Measurements from ENCODE around the gene GOLGA6A. TPM values are rescaled to one million over a fixed set of nuclear protein-coding genes. Genes with fewer than 3 reads are reported as not detected.
"Not testable (repeated sequence)": the region's sequence is repeated elsewhere in the genome, so short reads cannot be mapped to it uniquely, and the experiment has no call there.

GOLGA6A gene
- total RNA-seq, 2 experiments from 2014 or later, result not detected

GRCh38 chr15:74064822-74065221, 17.5 kb downstream of the GOLGA6A start:
- not testable (repeated sequence) for H3K4me3 Mint-ChIP-seq, DNase-seq, H3K4me1 Mint-ChIP-seq, H3K27ac Mint-ChIP-seq, H3K9me3 Mint-ChIP-seq, H3K36me3 Mint-ChIP-seq, H3K27me3 Mint-ChIP-seq

- H3K9me3 Mint-ChIP-seq, H3K4me3 Mint-ChIP-seq, H3K36me3 Mint-ChIP-seq, DNase-seq, H3K27me3 Mint-ChIP-seq, H3K4me1 Mint-ChIP-seq, H3K27ac Mint-ChIP-seq: not testable (repeated sequence)
Measured at GRCh38 chr15:74064183-74064582, 18.2 kb downstream of the GOLGA6A start.

- not testable (repeated sequence) for H3K27me3 Mint-ChIP-seq, H3K36me3 Mint-ChIP-seq, DNase-seq, H3K4me3 Mint-ChIP-seq, H3K27ac Mint-ChIP-seq, H3K9me3 Mint-ChIP-seq
- H3K4me1 Mint-ChIP-seq, result peaks cover 13% of the 10 kb centered on the region
Measured at GRCh38 chr15:74063425-74064146, 18.8 kb downstream of the GOLGA6A start.

- DNase-seq, result no peak
- Mint-ChIP-seq H3K4me3 (no peak overlapping the region), H3K4me1 (peaks cover 13% of the 10 kb centered on the region), H3K9me3 (no peaks in the 10 kb centered on the region), H3K36me3 (peaks cover 8% of the 10 kb centered on the region), H3K27ac (no peak overlapping the region), H3K27me3 (no peaks in the 10 kb centered on the region)
Measured at GRCh38 chr15:74062671-74063070, 19.7 kb downstream of the GOLGA6A start.

- Mint-ChIP-seq H3K36me3 (peaks cover 8% of the 10 kb centered on the region), H3K27me3 (no peaks in the 10 kb centered on the region), H3K4me1 (peaks cover 13% of the 10 kb centered on the region), H3K27ac (no peak overlapping the region), H3K4me3 (no peak overlapping the region), H3K9me3 (no peaks in the 10 kb centered on the region)
- no peak for DNase-seq
Measured at GRCh38 chr15:74062236-74062635, 20.1 kb downstream of the GOLGA6A start.

GRCh38 chr15:74060251-74060650, 22.1 kb downstream of the GOLGA6A start:
- Mint-ChIP-seq H3K27ac (no peak overlapping the region), H3K4me1 (peaks cover 13% of the 10 kb centered on the region), H3K9me3 (no peaks in the 10 kb centered on the region), H3K4me3 (no peak overlapping the region), H3K27me3 (no peaks in the 10 kb centered on the region), H3K36me3 (peaks cover 8% of the 10 kb centered on the region)
- no peak for DNase-seq

GRCh38 chr15:74059050-74059833, 23.1 kb downstream of the GOLGA6A start:
- H3K4me1 Mint-ChIP-seq, result peaks cover 17% of the 10 kb centered on the region
- not testable (repeated sequence) for H3K4me3 Mint-ChIP-seq, DNase-seq, H3K27ac Mint-ChIP-seq, H3K27me3 Mint-ChIP-seq, H3K36me3 Mint-ChIP-seq, H3K9me3 Mint-ChIP-seq

- H3K9me3 Mint-ChIP-seq, H3K4me3 Mint-ChIP-seq, DNase-seq, H3K27me3 Mint-ChIP-seq, H3K36me3 Mint-ChIP-seq, H3K27ac Mint-ChIP-seq: not testable (repeated sequence)
- H3K4me1 Mint-ChIP-seq, result peaks cover 22% of the 10 kb centered on the region
Measured at GRCh38 chr15:74056330-74056729, 26.0 kb downstream of the GOLGA6A start.

GRCh38 chr15:74055804-74056203, 26.5 kb downstream of the GOLGA6A start:
- H3K27me3 Mint-ChIP-seq, result no peaks in the 10 kb centered on the region
- DNase-seq, result no peak
- peaks cover 8% of the 10 kb centered on the region for H3K36me3 Mint-ChIP-seq
- no peak overlapping the region for H3K27ac Mint-ChIP-seq
- no peaks in the 10 kb centered on the region for H3K9me3 Mint-ChIP-seq
- H3K4me1 Mint-ChIP-seq, result peaks cover 22% of the 10 kb centered on the region
- no peak overlapping the region for H3K4me3 Mint-ChIP-seq

- peak overlapping the region; percentile 36 for H3K27ac Mint-ChIP-seq
- H3K27me3 Mint-ChIP-seq, result no peaks in the 10 kb centered on the region
- H3K36me3 Mint-ChIP-seq, result peaks cover 5% of the 10 kb centered on the region
- peak; percentile 74 for DNase-seq
- H3K4me1 Mint-ChIP-seq, result peaks cover 11% of the 10 kb centered on the region
- H3K4me3 Mint-ChIP-seq, result no peak overlapping the region
- H3K9me3 Mint-ChIP-seq, result no peaks in the 10 kb centered on the region
Measured at GRCh38 chr15:74053941-74054529, 28.3 kb downstream of the GOLGA6A start.

- Mint-ChIP-seq H3K27ac (no peak overlapping the region), H3K27me3 (no peaks in the 10 kb centered on the region), H3K4me3 (no peak overlapping the region), H3K36me3 (peaks cover 2% of the 10 kb centered on the region), H3K4me1 (peaks cover 9% of the 10 kb centered on the region), H3K9me3 (no peaks in the 10 kb centered on the region)
- no peak for DNase-seq
Measured at GRCh38 chr15:74053517-74053916, 28.8 kb downstream of the GOLGA6A start.

GRCh38 chr15:74052271-74053260, 29.8 kb downstream of the GOLGA6A start:
- not testable (repeated sequence) for H3K36me3 Mint-ChIP-seq, H3K27ac Mint-ChIP-seq, DNase-seq, H3K4me3 Mint-ChIP-seq, H3K27me3 Mint-ChIP-seq, H3K9me3 Mint-ChIP-seq
- peaks cover 16% of the 10 kb centered on the region for H3K4me1 Mint-ChIP-seq

- no peak overlapping the region for H3K4me3 Mint-ChIP-seq
- no peaks in the 10 kb centered on the region for H3K27me3 Mint-ChIP-seq
- no peaks in the 10 kb centered on the region for H3K9me3 Mint-ChIP-seq
- H3K36me3 Mint-ChIP-seq, result no peaks in the 10 kb centered on the region
- no peak for DNase-seq
- no peak overlapping the region for H3K27ac Mint-ChIP-seq
- H3K4me1 Mint-ChIP-seq, result peaks cover 16% of the 10 kb centered on the region
Measured at GRCh38 chr15:74050556-74051234, 31.7 kb downstream of the GOLGA6A start.

- H3K27me3 Mint-ChIP-seq, result no peaks in the 10 kb centered on the region
- DNase-seq, result no peak
- no peaks in the 10 kb centered on the region for H3K9me3 Mint-ChIP-seq
- H3K4me1 Mint-ChIP-seq, result peaks cover 16% of the 10 kb centered on the region
- no peaks in the 10 kb centered on the region for H3K36me3 Mint-ChIP-seq
- no peak overlapping the region for H3K27ac Mint-ChIP-seq
- H3K4me3 Mint-ChIP-seq, result no peak overlapping the region
Measured at GRCh38 chr15:74050127-74050526, 32.2 kb downstream of the GOLGA6A start.
